PFSK-1 (cell line): ENCODE results near the gene PAWR.

Experiments
- FOXP2 ChIP-seq: optimal IDR thresholded peaks from 2 replicates; pipeline ENCODE3; 2011; ENCODE audit warnings: borderline replicate concordance, control low read depth, inconsistent platforms; ENCODE audit not compliant: insufficient read depth; ENCODE audit errors: extremely low read length, extremely low read depth
- POLR2AphosphoS5 ChIP-seq: IDR thresholded peaks from 2 replicates; pipeline ENCODE4 v1.6.1; 2012; ENCODE audit warnings: low read depth, mild to moderate bottlenecking, control low read depth, low read length, moderate library complexity
- REST ChIP-seq, 2 experiments: IDR thresholded peaks; 2 replicates each; pipeline versions ENCODE4 v1.6.1 to v1.8.0; 2011 to 2012; ENCODE audit warnings: low read depth in 2 of 2, low read length in 2 of 2, control low read depth in 1 of 2, inconsistent platforms in 1 of 2, mild to moderate bottlenecking in 1 of 2, moderate library complexity in 1 of 2; ENCODE audit not compliant: insufficient read depth in 1 of 2
- SIN3A ChIP-seq: IDR thresholded peaks from 2 replicates; pipeline ENCODE4 v1.6.1; 2012; ENCODE audit warnings: mild to moderate bottlenecking, low read length, moderate library complexity, borderline replicate concordance; ENCODE audit not compliant: insufficient read depth
- TAF1 ChIP-seq: IDR thresholded peaks from 2 replicates; pipeline ENCODE4 v1.6.1; 2012; ENCODE audit warnings: low read length, control low read depth, borderline replicate concordance; ENCODE audit not compliant: insufficient read depth

- TF ChIP-seq SIN3A, result no peak
- TF ChIP-seq FOXP2, result no peak
- no peak for TF ChIP-seq REST (IDR thresholded peaks at IDR 0.05; ENCODE audit: insufficient read depth in 1 of 2, low read depth in 2 of 2, low read length in 2 of 2)
- no peak for TF ChIP-seq TAF1
- no peak for TF ChIP-seq POLR2AphosphoS5
These were observed 76.0 kb downstream of the PAWR start for GRCh38 chr12:79614730-79615129.
